Mesodermal cell (in vitro differentiated cells): ENCODE results near the gene AGMO.

ENCODE experiments used
- H3K27ac ChIP-seq: 2 replicates; pipeline ENCODE4 v1.7.0; 2013; ENCODE audit warnings: mild to moderate bottlenecking, low read depth, low read length, moderate library complexity; ENCODE audit not compliant: severe bottlenecking
- H3K36me3 ChIP-seq: 2 replicates; pipeline ENCODE4 v1.7.1; 2013; ENCODE audit warnings: mild to moderate bottlenecking, low read length, moderate library complexity; ENCODE audit not compliant: control insufficient read depth, insufficient read depth
- H3K4me1 ChIP-seq: one replicate; pipeline ENCODE4 v1.7.1; 2013; ENCODE audit warnings: mild to moderate bottlenecking, low read length; ENCODE audit not compliant: insufficient read depth, control insufficient read depth, poor library complexity, severe bottlenecking
- H3K4me3 ChIP-seq: 2 replicates; pipeline ENCODE4 v1.7.0; 2013; ENCODE audit warnings: low read length, control low read depth, mild to moderate bottlenecking; ENCODE audit not compliant: insufficient read depth, poor library complexity, severe bottlenecking; ENCODE audit errors: extremely low read depth
- H3K9me3 ChIP-seq: 2 replicates; pipeline ENCODE4 v1.7.1; 2013; ENCODE audit warnings: mild to moderate bottlenecking, low read length, moderate library complexity; ENCODE audit not compliant: control insufficient read depth
- WGBS, 2 experiments: methylation state at CpG; one replicate each; pipeline ENCODE4 v1.1.5; 2013; ENCODE audit warnings: missing lambda C conversion rate in 2 of 2; ENCODE audit not compliant: insufficient coverage in 2 of 2; 5-methylcytosine and 5-hydroxymethylcytosine counted together

AGMO gene

GRCh38 chr7:15402436-15403136, 159.2 kb downstream of the AGMO start:
- Histone ChIP-seq H3K36me3 (no peaks in the 10 kb centered on the region), H3K9me3 (no peaks in the 10 kb centered on the region), H3K4me3 (no peak overlapping the region), H3K27ac (no peak overlapping the region), H3K4me1 (no peaks in the 10 kb centered on the region)
- no CpG with 5 or more reads among the region's 2 CpGs for WGBS, 2 experiments

- Histone ChIP-seq H3K4me1 (no peaks in the 10 kb centered on the region), H3K27ac (no peak overlapping the region), H3K4me3 (no peak overlapping the region), H3K9me3 (no peaks in the 10 kb centered on the region), H3K36me3 (no peaks in the 10 kb centered on the region)
- WGBS, 2 experiments = 95 to 100% methylated on average over 2 of the region's 3 CpGs
Observed at GRCh38 chr7:15400440-15400839, 161.4 kb downstream of the AGMO start.

GRCh38 chr7:15399441-15399840, 162.4 kb downstream of the AGMO start:
- no peak overlapping the region for H3K4me3 ChIP-seq
- no peaks in the 10 kb centered on the region for H3K9me3 ChIP-seq
- no peaks in the 10 kb centered on the region for H3K36me3 ChIP-seq
- no peaks in the 10 kb centered on the region for H3K4me1 ChIP-seq
- no CpG with 5 or more reads among the region's 2 CpGs for WGBS, 2 experiments
- no peak overlapping the region for H3K27ac ChIP-seq

GRCh38 chr7:15397922-15398760, 163.7 kb downstream of the AGMO start:
- no peak overlapping the region for H3K4me3 ChIP-seq
- WGBS, 2 experiments = 88 to 92% methylated on average over 1 to 2 of the region's 9 CpGs
- no peaks in the 10 kb centered on the region for H3K4me1 ChIP-seq
- H3K9me3 ChIP-seq = no peaks in the 10 kb centered on the region
- no peaks in the 10 kb centered on the region for H3K36me3 ChIP-seq
- H3K27ac ChIP-seq = no peak overlapping the region

- 99 to 100% methylated on average over 13 to 36 of the region's 43 CpGs for WGBS, 2 experiments
- H3K9me3 ChIP-seq = no peaks in the 10 kb centered on the region
Observed at GRCh38 chr7:15397159-15397550, 164.7 kb downstream of the AGMO start.

GRCh38 chr7:15396210-15397158, 165.3 kb downstream of the AGMO start:
- Histone ChIP-seq H3K27ac (no peak overlapping the region), H3K36me3 (no peaks in the 10 kb centered on the region), H3K9me3 (no peaks in the 10 kb centered on the region), H3K4me3 (no peak overlapping the region), H3K4me1 (no peaks in the 10 kb centered on the region)
- WGBS, 2 experiments = 88 to 91% methylated on average over 21 to 23 of the region's 24 CpGs

More at GRCh38 chr7:15397159-15397550, 164.7 kb downstream of the AGMO start:
- H3K4me3 ChIP-seq = no peak overlapping the region
- no peaks in the 10 kb centered on the region for H3K4me1 ChIP-seq
- no peak overlapping the region for H3K27ac ChIP-seq
- H3K36me3 ChIP-seq = no peaks in the 10 kb centered on the region

GRCh38 chr7:15389073-15389472, 172.7 kb downstream of the AGMO start:
- no peak overlapping the region for H3K4me3 ChIP-seq

GRCh38 chr7:15378494-15379145, 183.2 kb downstream of the AGMO start:
- no peak overlapping the region for H3K4me3 ChIP-seq
- H3K9me3 ChIP-seq = no peaks in the 10 kb centered on the region
- H3K36me3 ChIP-seq = no peaks in the 10 kb centered on the region
- no peaks in the 10 kb centered on the region for H3K4me1 ChIP-seq
- 75 to 86% methylated on average over 1 of the region's 2 CpGs for WGBS, 2 experiments
- no peak overlapping the region for H3K27ac ChIP-seq

More at GRCh38 chr7:15389073-15389472, 172.7 kb downstream of the AGMO start:
- 100% methylated on average over 1 of the region's 1 CpG; no CpG with 5 or more reads in 1 of the 2 experiments for WGBS, 2 experiments
- Histone ChIP-seq H3K36me3 (no peaks in the 10 kb centered on the region), H3K4me1 (no peaks in the 10 kb centered on the region), H3K9me3 (no peaks in the 10 kb centered on the region), H3K27ac (no peak overlapping the region)

GRCh38 chr7:15376600-15376999, 185.2 kb downstream of the AGMO start:
- H3K9me3 ChIP-seq = no peaks in the 10 kb centered on the region
- H3K27ac ChIP-seq = no peak overlapping the region
- no peaks in the 10 kb centered on the region for H3K4me1 ChIP-seq
- no CpG with 5 or more reads among the region's 2 CpGs for WGBS, 2 experiments
- H3K36me3 ChIP-seq = no peaks in the 10 kb centered on the region
- no peak overlapping the region for H3K4me3 ChIP-seq

- Histone ChIP-seq H3K9me3 (no peaks in the 10 kb centered on the region), H3K27ac (no peak overlapping the region), H3K36me3 (no peaks in the 10 kb centered on the region), H3K4me1 (no peaks in the 10 kb centered on the region), H3K4me3 (no peak overlapping the region)
- 50 to 100% methylated on average over 1 of the region's 1 CpG for WGBS, 2 experiments
Observed at GRCh38 chr7:15370441-15370840, 191.4 kb downstream of the AGMO start.
